Measurements from ENCODE around the gene EP400.

EP400 gene

GRCh38 chr12:131927110-131928079, 22.3 kb upstream of the EP400 start:
- DNase-seq = no peak

DNA sequence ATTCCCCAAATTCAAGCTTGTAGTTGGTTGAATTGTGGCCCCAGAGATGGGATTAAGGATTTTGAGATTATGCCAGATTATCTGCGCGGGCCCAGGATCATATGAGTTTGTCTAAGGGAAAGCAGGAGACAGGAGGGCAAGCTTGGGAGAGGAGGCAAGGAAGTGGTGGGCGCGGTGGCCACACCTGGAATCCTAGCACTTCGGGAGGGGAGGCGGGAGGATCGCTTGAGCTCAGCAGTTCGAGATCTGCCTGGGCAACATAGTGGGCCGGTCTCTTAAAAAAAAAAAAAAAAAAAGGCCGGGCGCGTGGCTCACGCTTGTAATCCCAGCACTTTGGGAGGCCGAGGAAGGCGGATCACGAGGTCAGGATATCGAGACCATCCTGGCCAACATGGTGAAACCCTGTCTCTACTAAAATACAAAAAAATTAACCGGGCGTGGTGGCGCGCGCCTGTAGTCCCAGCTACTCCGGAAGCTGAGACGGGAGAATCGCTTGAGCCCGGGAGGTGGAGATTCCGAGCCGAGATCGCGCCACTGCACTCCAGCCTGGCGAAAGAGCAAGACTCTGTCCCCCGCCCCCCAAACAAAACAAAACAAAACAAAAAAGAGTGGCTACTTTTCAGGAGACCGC, 21.5 kb upstream of the EP400 start:
- DNase-seq = no peak

DNA sequence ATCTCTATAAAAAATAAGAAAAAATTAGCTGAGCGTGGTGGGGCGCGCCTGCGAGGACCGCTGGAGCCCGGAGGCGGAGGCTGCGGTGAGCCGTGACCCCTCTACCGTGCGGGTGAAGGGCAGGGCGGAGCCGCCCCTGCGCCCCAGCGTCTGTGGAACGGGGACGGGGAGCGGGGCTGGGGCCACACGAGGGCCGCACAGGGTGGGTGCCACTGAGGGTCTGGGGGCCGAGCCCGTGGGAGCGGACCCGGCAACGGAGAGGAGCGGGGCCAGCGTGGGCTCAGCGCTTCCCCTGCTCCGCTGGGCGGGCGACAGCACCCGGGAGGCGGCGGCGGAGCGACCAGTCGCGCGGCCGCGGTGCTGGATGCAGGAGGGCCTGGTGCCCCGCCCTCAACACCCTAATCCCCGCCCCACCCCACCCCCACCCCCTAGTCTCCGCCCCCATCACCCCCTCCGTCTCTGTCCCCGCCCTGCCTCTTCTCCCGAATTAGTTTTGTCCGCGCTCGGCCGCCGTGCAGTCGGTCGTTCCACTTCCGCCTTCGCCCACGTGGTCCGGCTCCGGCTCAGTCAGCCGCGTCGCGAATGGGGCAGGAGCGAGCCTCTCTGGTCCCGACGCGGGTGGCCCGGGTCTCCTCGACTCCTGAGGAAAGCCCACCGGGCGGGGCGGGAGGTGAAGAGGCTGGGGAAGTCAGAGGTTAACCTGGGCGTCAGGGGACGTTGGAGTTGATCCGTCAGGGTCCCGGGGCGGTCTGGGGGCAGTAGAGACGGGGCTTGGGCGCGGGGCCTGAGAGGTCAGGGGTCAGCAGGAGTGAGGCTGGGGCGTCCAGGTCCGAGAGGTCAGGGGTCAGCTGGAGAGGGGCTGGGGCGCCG, 20.8 kb upstream of the EP400 start, which contains the start of gene PUS1:
Gene PUS1, plus strand, starts transcription at position 566 of the 870 bp plus-strand sequence. CDS start 447 bp downstream, outside the sequence.
- DNase-seq = peak; percentile 90

GRCh38 chr12:131929581-131930456, 19.9 kb upstream of the EP400 start:
- DNase-seq = peak; percentile 49

- DNase-seq = no peak
These were observed 19.2 kb upstream of the EP400 start for GRCh38 chr12:131930510-131930909.

DNA sequence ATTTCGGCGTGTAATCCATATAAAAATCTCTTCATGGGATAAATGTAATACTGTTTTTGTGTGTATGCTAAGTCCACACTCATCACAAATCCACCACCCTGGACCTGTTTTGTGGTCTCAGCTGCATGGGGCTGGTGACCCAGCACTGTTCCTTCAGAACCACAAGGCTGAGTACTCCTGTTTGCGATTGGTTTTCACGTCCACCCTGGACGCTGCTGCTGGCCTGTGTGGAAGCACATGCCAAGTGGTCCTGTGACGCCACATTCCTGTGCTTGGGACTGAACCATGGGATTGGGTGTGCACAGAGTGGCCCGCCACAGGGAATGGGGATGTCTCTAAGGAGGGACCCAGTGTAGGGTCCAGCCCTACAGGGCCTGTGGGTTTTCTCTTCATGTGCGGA, 16.4 kb upstream of the EP400 start:
- no peak for DNase-seq

GRCh38 chr12:131934535-131934934, 15.2 kb upstream of the EP400 start:
- DNase-seq = no peak

GRCh38 chr12:131938082-131938481, 11.7 kb upstream of the EP400 start:
- no peak for DNase-seq

GRCh38 chr12:131939007-131939406, 10.7 kb upstream of the EP400 start:
- DNase-seq = no peak

DNA sequence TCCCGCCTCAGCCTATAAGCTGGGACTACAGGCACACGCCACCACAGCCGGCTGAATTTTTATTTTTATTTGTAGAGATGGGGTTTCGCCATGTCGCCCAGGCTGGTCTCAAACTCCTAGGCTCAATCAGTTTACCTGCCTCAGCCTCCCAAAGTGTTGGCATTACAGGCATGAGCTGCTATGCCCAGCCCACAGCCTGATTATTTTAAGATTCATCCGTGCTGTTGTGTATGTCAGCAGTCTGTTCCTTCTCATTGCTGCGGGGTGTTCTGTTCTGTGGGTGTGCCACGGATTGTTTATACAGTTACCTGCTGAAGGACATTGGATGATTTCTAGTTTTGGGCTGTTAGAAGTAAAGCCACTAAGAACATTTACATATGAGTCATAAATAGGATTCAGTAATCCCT, 9.6 kb upstream of the EP400 start:
- no peak for DNase-seq

- peak; percentile 10 for DNase-seq
These were observed 8.4 kb upstream of the EP400 start for GRCh38 chr12:131941116-131941986.

- DNase-seq = peak; percentile 3
These were observed 7.8 kb upstream of the EP400 start for GRCh38 chr12:131941987-131942341.

GRCh38 chr12:131942671-131943070, 7.1 kb upstream of the EP400 start:
- peak; percentile 7 for DNase-seq

- DNase-seq = peak; percentile 9
These were observed 6.4 kb upstream of the EP400 start for GRCh38 chr12:131943389-131943788.

GRCh38 chr12:131943876-131944275, 5.9 kb upstream of the EP400 start:
- DNase-seq = peak; percentile 4

DNA sequence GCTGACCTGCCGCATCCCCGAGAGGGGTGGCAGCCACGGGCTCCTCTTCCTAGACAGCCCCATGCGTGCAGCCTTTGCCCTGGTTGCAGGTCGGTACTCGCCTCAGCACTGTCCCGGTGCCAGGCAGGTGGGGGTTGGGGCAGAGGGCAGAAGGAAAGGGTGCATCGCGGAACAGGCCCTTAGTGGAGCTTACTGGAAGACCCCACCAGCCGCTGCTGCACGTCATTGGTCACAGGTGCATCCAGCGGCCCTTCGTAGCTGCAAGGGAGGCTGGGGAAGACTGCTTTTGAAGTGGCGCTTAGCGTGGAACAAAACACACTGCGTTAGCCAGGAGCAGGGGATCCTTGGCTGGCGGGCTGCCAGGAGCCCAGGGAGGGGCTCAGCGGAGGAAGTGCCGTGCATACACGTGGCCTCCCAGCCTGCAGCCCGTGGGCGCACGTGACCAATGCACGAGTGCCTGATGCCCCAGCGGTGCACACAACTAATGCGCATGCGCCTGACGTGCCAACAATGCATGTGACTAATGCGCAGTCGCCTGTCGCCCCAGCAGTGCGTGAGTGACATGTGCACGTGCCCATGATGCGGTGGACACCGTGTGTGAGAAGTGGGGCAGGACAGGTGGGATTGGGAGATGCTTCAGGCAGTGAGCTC, 5.0 kb upstream of the EP400 start:
- peak; percentile 11 for DNase-seq

- peak; percentile 4 for DNase-seq
These were observed 3.0 kb upstream of the EP400 start for GRCh38 chr12:131946757-131947156.

DNA sequence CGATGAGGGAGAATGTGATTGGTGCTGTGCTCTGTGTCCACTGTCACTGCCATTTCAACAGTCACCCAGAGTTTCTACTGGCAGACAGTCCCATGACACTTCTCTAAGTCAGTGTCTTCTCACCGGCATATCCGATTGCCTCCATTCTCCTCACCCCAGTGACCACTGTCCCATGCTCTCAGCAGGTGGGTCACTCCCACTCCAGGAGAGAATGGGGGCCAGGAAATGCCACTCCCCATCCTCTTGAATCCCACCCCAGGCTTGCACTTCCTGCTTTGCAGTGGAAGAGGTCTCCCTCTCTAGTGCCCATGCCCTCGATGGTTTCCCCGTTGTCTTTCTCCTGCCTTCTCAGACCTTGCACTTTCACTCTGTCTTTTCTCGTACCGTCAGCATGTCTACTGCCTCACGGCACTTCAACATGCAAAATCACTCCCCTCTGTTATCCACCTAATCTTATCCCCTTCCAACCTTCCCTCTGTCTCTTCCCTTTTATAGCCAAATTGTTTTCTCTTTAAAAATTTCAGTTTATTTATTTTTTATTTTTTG, 2.2 kb upstream of the EP400 start:
- DNase-seq = peak; percentile 18

DNA sequence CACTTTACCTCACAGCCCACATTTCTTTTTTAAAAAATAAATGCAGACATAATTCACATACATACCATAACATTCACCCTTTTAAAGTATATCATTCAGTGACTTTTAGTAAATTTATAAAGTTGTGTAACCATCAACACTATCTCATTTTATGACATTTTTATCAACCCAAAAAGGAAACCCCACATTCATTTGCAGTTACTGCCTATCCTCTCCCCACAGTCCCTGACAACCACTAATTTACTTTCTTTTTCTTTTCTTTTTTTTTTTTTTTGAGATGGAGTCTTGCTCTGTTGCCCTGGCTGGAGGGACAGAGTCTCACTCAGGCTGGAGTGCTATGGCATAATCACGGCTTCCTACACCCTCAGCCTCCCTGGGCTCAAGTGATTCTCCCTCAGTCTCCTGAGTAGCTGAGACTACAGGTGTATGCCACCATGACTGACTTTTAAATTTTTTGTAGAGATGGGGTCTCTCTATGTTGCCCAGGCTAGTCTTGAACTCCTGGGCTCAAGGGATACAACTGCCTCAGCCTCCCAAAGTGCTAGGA, 1.5 kb upstream of the EP400 start:
- peak; percentile 12 for DNase-seq
